GM23248 (cell line): Measurements from ENCODE around the gene SFMBT1.

Experiments used
- EZH2 ChIP-seq: fragments of 200-600 bp; sonication (generic); IDR thresholded peaks from 2 replicates; pipeline ENCODE4 v1.6.1; 2018; ENCODE audit warnings: antibody characterized with exemption, mild to moderate bottlenecking; ENCODE audit not compliant: insufficient read depth, poor library complexity, severe bottlenecking
- EZH2phosphoT487 ChIP-seq: fragments of 200-600 bp; sonication (generic); IDR thresholded peaks from 2 replicates; pipeline ENCODE4 v1.6.1; 2018; ENCODE audit warnings: antibody characterized with exemption, moderate library complexity, mild to moderate bottlenecking, low read depth; ENCODE audit not compliant: insufficient read depth

GRCh38 chr3:53078656-53079055 is 32.8 kb upstream of the SFMBT1 start:
- TF ChIP-seq EZH2phosphoT487 (no peak), EZH2 (no peak)
